GM12892 (cell line): ENCODE measurements around the gene SLC38A5.

Source experiments
- DNase-seq: peaks from one replicate; pipeline ENCODE4 v3.0.0; 2011; ENCODE audit not compliant: insufficient read length
- FAIRE-seq: peaks from 2 replicates; lab custom pipeline; 2011; peaks lifted over from hg19 to GRCh38; lab: Jason Lieb, UNC
- POLR2A ChIP-seq: IDR thresholded peaks from 2 replicates; pipeline ENCODE4 v1.6.1; 2011; ENCODE audit warnings: low read depth, low read length, control low read depth
- POLR2AphosphoS5 ChIP-seq: IDR thresholded peaks from 2 replicates; pipeline ENCODE4 v1.6.1; 2011; ENCODE audit warnings: low read depth, low read length, control low read depth
- TAF1 ChIP-seq: IDR thresholded peaks from 2 replicates; pipeline ENCODE4 v1.6.1; 2011; ENCODE audit warnings: low read depth, mild to moderate bottlenecking, control low read depth, low read length, borderline replicate concordance

Gene SLC38A5

DNA sequence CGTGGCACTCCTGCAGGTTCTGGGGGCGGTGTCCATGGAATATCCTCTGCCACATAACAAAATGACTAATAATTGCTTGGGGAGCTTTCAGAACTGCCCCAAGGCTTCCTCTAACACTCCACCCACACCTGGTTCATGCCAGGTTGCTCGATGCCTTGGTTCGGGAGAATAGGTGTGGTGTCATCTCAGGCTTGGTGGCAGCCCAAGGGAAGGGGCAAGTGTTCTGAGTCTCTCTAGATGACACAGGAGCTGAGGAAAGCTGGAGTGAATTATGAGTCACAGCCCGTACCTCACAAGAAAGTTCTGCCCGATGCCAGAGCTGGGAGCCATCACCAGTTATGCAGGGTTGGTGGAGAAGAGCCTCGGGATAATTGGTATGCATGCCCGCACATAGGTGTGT lies 20.6 kb upstream of the SLC38A5 start:
- TF ChIP-seq TAF1 (no peak), POLR2A (no peak), POLR2AphosphoS5 (no peak)
- FAIRE-seq (no peak), DNase-seq (no peak)

DNA sequence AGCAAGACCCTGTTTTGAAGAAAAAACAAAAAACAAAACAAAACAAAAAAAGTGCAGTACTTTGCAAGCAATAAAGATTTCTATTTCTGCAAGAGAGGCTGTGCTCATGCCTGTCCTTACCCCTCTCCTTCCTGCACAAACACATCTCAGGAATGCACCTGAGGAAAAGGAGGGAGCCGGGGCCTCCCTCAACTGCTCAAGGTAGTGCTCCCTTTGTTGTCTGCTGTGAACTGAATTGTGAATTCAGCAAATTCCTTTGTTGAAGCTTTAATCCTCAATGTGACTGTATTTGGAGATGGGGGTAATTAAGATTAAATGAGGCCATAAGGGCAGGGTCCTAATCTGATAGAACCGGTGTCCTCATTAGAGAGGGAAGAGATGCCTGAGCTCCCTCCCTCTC lies 19.8 kb upstream of the SLC38A5 start:
- no peak for FAIRE-seq
- no peak for DNase-seq
- no peak for TF ChIP-seq POLR2A
- no peak for TF ChIP-seq TAF1
- TF ChIP-seq POLR2AphosphoS5: no peak

DNA sequence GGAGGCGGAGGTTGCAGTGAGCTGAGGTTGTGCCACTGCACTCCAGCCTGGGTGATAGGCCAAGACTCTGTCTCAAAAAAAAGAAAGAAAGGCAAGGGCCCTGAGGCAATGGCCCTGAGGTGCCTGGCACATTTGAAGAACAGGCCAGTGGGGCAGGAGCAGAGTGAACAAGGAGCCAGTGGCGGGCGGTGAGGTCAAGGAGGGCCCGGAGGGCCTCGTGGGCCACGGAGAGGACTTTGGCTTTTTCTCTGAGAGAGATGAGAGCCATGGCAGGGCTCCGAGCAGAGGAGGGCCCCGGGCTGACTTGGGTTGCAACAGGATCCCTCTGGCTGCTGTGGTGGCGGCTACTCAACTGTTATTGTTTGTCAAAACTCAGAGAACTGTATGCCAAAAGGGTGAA lies 19.2 kb upstream of the SLC38A5 start:
- FAIRE-seq: no peak
- no peak for DNase-seq

DNA sequence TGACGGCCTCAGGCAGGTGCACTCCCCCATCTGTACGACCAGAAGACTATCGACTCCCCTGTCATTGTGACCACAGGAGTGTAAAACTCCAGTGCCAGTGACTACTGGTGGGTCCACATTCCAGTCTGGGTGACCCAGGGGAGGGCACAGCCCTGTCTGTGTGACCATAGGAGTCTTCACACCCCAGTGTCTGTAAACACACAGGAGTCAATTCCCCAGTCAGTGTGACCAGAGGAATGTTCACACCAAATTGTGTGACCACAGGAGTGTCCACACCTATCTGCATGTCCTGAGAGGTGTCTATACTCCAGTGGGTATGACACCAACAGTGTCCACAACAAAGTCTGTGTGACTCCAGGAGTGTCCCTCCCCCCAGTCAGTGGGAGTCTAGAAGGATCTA lies 18.0 kb upstream of the SLC38A5 start:
- DNase-seq (no peak), FAIRE-seq (no peak)
- TF ChIP-seq TAF1: no peak
- no peak for TF ChIP-seq POLR2AphosphoS5
- no peak for TF ChIP-seq POLR2A

More for the DNA sequence above, 19.2 kb upstream of the SLC38A5 start:
- TF ChIP-seq POLR2AphosphoS5: no peak
- no peak for TF ChIP-seq POLR2A
- TF ChIP-seq TAF1: no peak

DNA sequence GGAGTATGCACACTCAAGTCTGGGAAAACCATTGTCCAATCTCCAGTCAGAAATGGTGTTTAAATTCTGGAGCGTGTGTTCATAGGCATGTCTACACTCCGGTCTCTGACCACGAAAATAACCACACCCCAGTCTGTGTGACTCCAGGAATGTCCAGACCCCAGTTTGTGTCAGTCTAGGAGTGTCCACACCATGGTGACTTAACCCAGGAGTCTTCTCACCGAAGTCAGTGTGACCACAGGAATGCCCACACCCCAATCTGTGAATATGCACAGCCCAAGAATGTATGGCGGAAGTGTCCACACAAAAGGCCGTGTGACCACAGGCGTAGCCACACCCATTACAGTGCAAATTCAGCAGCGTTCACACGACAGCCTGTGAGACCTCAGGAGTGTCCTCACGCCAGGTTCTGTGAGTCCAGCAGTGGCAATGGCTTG lies 17.3 kb upstream of the SLC38A5 start:
- TF ChIP-seq POLR2AphosphoS5: peak; percentile 55; the same call in 1 of the 2 replicates
- no peak for TF ChIP-seq POLR2A
- no peak for TF ChIP-seq TAF1
- DNase-seq: no peak

DNA sequence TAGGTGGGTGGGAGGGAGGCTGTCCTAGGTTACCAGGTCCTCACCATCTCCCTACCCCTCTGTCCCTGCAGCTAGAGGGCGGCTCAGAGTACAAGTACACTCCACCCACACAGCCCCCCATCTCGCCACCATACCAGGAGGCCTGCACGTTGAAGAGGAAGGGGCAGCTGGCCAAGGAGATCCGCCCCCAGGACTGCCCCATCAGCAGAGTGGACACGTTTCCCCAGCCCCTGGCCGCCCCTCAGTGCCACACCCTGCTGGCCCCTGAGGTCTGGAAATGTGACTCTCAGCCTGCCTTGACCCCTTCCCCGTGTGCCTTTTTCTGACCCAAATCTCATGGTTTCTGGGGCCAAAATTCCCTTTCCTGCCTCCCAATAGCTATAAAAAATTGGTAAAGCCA lies 12.5 kb upstream of the SLC38A5 start:
- DNase-seq (no peak), FAIRE-seq (no peak)
- no peak for TF ChIP-seq TAF1
- TF ChIP-seq POLR2A: no peak
- TF ChIP-seq POLR2AphosphoS5: no peak

More for the DNA sequence above, 17.3 kb upstream of the SLC38A5 start:
- peak; percentile 30 for FAIRE-seq

DNA sequence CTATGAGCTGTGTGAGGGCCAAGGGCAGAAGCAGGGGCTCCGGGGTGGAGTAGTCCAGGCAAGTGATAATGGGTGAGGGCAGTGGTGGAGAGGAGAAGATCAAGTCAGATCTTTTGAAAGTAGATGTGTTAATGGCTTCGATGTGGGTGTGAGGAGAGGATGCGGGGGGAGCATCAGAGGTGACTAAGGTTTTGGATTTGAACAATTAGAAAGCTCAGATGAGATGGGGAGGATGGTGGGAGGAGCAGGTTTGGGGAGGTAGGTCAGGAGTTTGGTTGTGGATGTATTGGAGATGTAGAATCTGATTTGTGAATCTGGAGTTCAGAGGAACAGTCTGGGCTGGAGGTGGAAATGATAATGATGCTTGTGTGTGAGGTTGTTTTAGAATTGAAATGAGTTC lies 10.5 kb upstream of the SLC38A5 start:
- TF ChIP-seq POLR2AphosphoS5 (no peak), POLR2A (no peak), TAF1 (no peak)
- DNase-seq: no peak
- FAIRE-seq: no peak

DNA sequence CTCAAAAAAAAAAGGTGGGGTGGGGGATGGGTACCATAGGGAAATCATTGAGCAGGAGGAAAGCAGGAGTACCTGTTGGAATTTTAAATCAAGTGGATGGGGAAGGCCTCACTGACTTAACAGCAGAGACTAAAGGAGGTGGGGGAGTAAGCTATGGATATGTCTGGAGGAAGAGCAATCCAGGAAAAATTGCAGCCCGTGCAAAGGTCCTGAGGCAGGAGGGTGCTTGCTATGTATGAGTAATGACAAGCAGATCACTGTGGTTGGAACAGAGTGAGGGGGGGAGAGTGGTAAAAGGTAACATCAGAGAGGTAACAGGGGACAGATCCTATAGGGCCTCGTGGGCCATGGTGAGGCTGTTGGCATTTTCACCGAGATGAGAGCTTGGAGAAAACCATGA lies 10.1 kb upstream of the SLC38A5 start:
- DNase-seq (no peak), FAIRE-seq (no peak)
- TF ChIP-seq POLR2A (no peak), POLR2AphosphoS5 (no peak), TAF1 (no peak)

DNA sequence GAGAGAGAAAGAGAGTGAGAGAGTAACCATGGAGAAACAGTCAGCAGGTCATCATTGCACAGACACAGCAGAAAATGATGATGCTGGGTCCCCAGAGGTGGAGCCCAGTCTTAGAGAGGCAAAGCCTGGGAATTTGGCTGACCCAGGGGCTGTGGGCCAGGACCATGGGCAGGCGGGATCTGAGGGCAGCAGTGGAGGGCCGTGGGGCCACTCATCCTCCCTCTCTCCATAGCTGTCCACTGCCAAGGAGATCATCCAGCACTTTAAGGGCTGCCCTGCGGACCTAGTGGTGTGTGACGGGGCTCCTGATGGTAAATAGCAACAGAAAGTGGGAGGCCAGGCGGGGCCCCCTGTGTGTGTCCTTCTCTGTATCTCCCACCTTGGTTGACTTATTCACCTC lies 8.7 kb upstream of the SLC38A5 start:
- FAIRE-seq: no peak
- no peak for DNase-seq
- TF ChIP-seq POLR2A (no peak), TAF1 (no peak), POLR2AphosphoS5 (no peak)

DNA sequence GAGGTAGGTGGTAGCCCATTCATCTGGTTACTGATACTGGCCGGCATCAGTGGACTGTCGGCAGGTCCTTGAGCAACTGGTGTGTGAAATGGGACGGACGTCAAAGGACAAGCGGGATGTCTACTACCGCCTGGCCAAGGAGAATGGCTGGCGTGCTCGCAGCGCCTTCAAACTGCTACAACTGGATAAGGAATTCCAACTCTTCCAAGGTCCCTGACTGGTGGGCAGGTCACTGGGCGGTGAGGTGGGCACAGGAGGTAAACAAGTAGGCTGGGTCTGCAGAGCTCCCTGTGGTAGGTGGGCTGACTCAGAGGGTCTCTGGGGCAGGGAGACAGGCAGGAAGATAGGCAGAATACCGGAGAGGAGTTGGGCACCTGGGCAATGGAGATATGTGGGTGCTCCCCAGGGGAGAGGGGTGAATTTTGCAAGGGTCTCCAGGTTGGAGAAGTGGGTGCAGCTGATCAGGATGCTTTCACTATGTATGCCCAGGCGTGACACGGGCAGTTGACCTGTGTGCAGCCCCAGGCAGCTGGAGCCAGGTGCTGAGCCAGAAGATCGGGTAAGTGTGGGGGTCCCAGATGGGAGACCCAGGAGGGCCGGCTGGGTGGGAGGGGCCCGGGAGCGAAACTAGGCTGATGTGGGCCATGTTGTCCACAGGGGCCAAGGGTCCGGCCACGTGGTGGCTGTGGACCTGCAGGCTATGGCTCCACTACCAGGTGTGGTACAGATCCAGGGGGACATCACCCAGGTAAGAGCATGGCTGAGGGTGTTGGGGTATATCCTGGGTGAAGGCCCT lies 8.1 kb upstream of the SLC38A5 start:
- no peak for DNase-seq
- no peak for FAIRE-seq
- no peak for TF ChIP-seq TAF1
- TF ChIP-seq POLR2AphosphoS5: no peak
- no peak for TF ChIP-seq POLR2A

DNA sequence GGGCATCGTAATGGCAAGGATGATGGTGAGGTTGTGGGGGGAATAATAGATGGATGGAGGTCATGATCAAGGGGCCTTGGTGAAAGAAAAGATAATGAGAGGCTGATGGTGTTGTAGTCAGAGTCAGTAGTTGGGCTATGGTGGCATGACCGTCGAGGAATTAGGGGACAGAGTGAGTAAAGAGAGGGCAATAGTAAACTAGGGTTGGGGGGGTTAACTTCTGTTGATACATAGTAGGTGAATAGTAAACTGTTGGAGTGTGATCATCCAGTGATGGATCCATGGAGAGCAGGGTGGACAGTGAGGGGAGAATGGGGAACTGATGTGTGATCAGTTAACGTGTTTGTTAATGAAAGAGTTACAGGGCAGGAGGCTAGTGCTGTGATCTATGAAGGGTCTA lies 6.9 kb upstream of the SLC38A5 start:
- FAIRE-seq (no peak), DNase-seq (no peak)
- TF ChIP-seq POLR2AphosphoS5 (no peak), TAF1 (no peak), POLR2A (no peak)

DNA sequence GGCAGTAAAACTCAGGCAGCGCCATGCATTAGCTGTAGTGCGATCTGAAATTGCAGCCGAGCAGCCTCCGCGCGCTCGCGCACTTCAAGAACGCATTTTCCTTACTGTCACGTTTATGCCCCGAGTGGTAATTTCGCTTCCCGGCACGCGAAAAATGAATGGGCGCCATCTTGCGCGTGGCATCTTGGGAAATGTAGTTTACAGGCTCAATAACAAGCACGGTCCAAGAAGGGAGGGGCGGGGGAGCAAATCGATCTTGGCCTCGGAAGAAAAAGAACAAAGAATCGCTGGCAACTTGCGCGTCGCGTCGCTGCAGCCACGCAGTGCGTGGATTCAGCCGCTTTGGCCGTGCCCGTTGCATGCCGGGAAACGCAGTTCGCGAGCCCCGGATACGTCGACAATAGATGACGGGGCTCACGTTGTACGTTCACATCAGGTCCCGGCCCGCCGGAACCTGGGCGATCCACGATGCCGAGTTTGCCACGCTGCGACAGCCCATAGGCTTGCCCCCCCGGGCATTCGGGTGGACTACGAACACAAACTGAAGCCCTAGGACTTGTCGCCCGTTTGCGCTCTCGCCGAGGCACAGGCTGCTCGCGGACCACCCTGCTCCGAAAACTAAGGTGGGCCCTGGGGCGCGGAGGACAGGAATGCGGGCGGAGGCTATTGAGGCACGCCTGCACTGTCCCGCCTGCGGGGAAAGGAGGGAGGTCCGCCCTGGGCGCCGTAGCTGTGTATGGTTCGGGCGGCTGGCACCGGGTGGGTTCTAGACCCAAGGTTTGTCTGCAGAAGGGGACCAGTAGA lies 5.9 kb upstream of the SLC38A5 start, which contains the start of gene FTSJ1:
Gene FTSJ1 (plus strand): TSS at position 426 of the 804 bp plus-strand sequence. CDS start 1,849 bp downstream, outside the sequence.
- FAIRE-seq (peak; percentile 93), DNase-seq (peak; percentile 79)
- TF ChIP-seq POLR2A: peak; percentile 73
- TF ChIP-seq POLR2AphosphoS5: peak; percentile 50; the same call in 1 of the 2 replicates
- TF ChIP-seq TAF1: no peak; the same call in 1 of the 2 replicates
